Osteocyte (in vitro differentiated cells): ENCODE measurements around the gene ZNF148. TPM values are rescaled to one million over a fixed set of nuclear protein-coding genes. Genes with fewer than 3 reads are reported as not detected.
"Not testable (repeated sequence)": the region's sequence is repeated elsewhere in the genome, so short reads cannot be mapped to it uniquely, and the experiment has no call there.

Experiments
- DNase-seq: peaks from one replicate; pipeline ENCODE4 v3.0.0; 2021; ENCODE audit warnings: mixed read lengths; ENCODE audit not compliant: unreplicated experiment; ENCODE audit errors: extremely low spot score
- H3K27ac Mint-ChIP-seq: one replicate; pipeline ENCODE4 v1.8.0; 2021; ENCODE audit warnings: mild to moderate bottlenecking, mixed read lengths; ENCODE audit not compliant: unreplicated experiment
- H3K27me3 Mint-ChIP-seq: one replicate; pipeline ENCODE4 v1.8.0; 2021; ENCODE audit warnings: mixed read lengths; ENCODE audit not compliant: unreplicated experiment
- H3K36me3 Mint-ChIP-seq: one replicate; pipeline ENCODE4 v1.8.0; 2021; ENCODE audit warnings: mixed read lengths; ENCODE audit not compliant: unreplicated experiment
- H3K4me1 Mint-ChIP-seq: one replicate; pipeline ENCODE4 v1.8.0; 2021; ENCODE audit warnings: mixed read lengths; ENCODE audit not compliant: unreplicated experiment
- H3K4me3 Mint-ChIP-seq: one replicate; pipeline ENCODE4 v1.8.0; 2021; ENCODE audit warnings: mild to moderate bottlenecking, moderate library complexity, mixed read lengths; ENCODE audit not compliant: unreplicated experiment
- H3K9me3 Mint-ChIP-seq: one replicate; pipeline ENCODE4 v1.8.0; 2021; ENCODE audit warnings: mixed read lengths; ENCODE audit not compliant: unreplicated experiment
- CTCF ChIP-seq: fragments of 200-600 bp; sonication (generic); IDR thresholded peaks from 2 replicates; pipeline ENCODE4 v1.5.0; 2021; ENCODE audit warnings: antibody characterized with exemption, mild to moderate bottlenecking, moderate library complexity
- total RNA-seq: library from RNA; stranded (reverse); gene quantifications from 2 replicates; pipeline ENCODE4 v1.2.1, GENCODE V29; 2021

ZNF148 gene
- total RNA-seq, 1 donor from 2014 or later = 46.2 TPM

- no peak for TF ChIP-seq CTCF
- Mint-ChIP-seq H3K36me3 (no peaks in the 10 kb centered on the region), H3K27me3 (no peaks in the 10 kb centered on the region), H3K4me3 (no peak overlapping the region), H3K4me1 (peaks cover 19% of the 10 kb centered on the region), H3K27ac (no peak overlapping the region), H3K9me3 (no peaks in the 10 kb centered on the region)
- DNase-seq = no peak
Measured at GRCh38 chr3:125398952-125399351, 23.8 kb upstream of the ZNF148 start.

GRCh38 chr3:125395091-125395490 lies 20.0 kb upstream of the ZNF148 start:
- H3K27me3 Mint-ChIP-seq = no peaks in the 10 kb centered on the region
- H3K9me3 Mint-ChIP-seq = no peaks in the 10 kb centered on the region
- no peak for TF ChIP-seq CTCF
- H3K36me3 Mint-ChIP-seq = no peaks in the 10 kb centered on the region
- H3K27ac Mint-ChIP-seq = no peak overlapping the region
- H3K4me1 Mint-ChIP-seq = no peaks in the 10 kb centered on the region
- no peak overlapping the region for H3K4me3 Mint-ChIP-seq
- no peak for DNase-seq

GRCh38 chr3:125394406-125394805 lies 19.3 kb upstream of the ZNF148 start:
- H3K27me3 Mint-ChIP-seq = no peaks in the 10 kb centered on the region
- H3K9me3 Mint-ChIP-seq = no peaks in the 10 kb centered on the region
- DNase-seq = no peak
- TF ChIP-seq CTCF = no peak
- no peak overlapping the region for H3K27ac Mint-ChIP-seq
- no peaks in the 10 kb centered on the region for H3K36me3 Mint-ChIP-seq
- no peaks in the 10 kb centered on the region for H3K4me1 Mint-ChIP-seq
- H3K4me3 Mint-ChIP-seq = no peak overlapping the region

GRCh38 chr3:125389282-125389681 lies 14.2 kb upstream of the ZNF148 start:
- no peaks in the 10 kb centered on the region for H3K36me3 Mint-ChIP-seq
- no peaks in the 10 kb centered on the region for H3K4me1 Mint-ChIP-seq
- no peaks in the 10 kb centered on the region for H3K9me3 Mint-ChIP-seq
- no peak for DNase-seq
- no peak overlapping the region for H3K27ac Mint-ChIP-seq
- TF ChIP-seq CTCF = no peak
- no peak overlapping the region for H3K4me3 Mint-ChIP-seq
- H3K27me3 Mint-ChIP-seq = no peaks in the 10 kb centered on the region

GRCh38 chr3:125388369-125388768 lies 13.2 kb upstream of the ZNF148 start:
- H3K36me3 Mint-ChIP-seq, H3K27me3 Mint-ChIP-seq, H3K4me3 Mint-ChIP-seq, H3K27ac Mint-ChIP-seq, H3K9me3 Mint-ChIP-seq, DNase-seq, H3K4me1 Mint-ChIP-seq: not testable (repeated sequence)

GRCh38 chr3:125386811-125387210 lies 11.7 kb upstream of the ZNF148 start:
- TF ChIP-seq CTCF = no peak
- no peaks in the 10 kb centered on the region for H3K27me3 Mint-ChIP-seq
- H3K4me1 Mint-ChIP-seq = peaks cover 1% of the 10 kb centered on the region
- no peaks in the 10 kb centered on the region for H3K9me3 Mint-ChIP-seq
- DNase-seq = no peak
- H3K27ac Mint-ChIP-seq = no peak overlapping the region
- no peak overlapping the region for H3K4me3 Mint-ChIP-seq
- H3K36me3 Mint-ChIP-seq = no peaks in the 10 kb centered on the region
